Ascending aorta (tissue), 2 donors: ENCODE data around the gene AP3B1. TPM values are rescaled to one million over a fixed set of nuclear protein-coding genes. Genes with fewer than 3 reads are reported as not detected.

Experiments
- DNase-seq, 2 donors: peaks; one replicate each; pipeline ENCODE4 v3.0.0-alpha.2; 2019; ENCODE audit warnings: low spot score in 2 of 2
- H3K27ac ChIP-seq, 2 donors: fragments of 200-600 bp; sonication (generic); one replicate each; pipeline ENCODE4 v1.5.1; 2016 to 2017; ENCODE audit warnings: mild to moderate bottlenecking in 1 of 2
- H3K27me3 ChIP-seq: fragments of 200-600 bp; sonication (generic); one replicate; pipeline ENCODE4 v1.5.1; 2017
- H3K36me3 ChIP-seq, 2 donors: fragments of 200-600 bp; sonication (generic); one replicate each; pipeline ENCODE4 v1.5.1; 2016
- H3K4me1 ChIP-seq, 2 donors: fragments of 200-600 bp; sonication (generic); one replicate each; pipeline ENCODE4 v1.5.1; 2016 to 2017; ENCODE audit warnings: mild to moderate bottlenecking in 1 of 2
- H3K4me3 ChIP-seq, 2 donors: fragments of 200-600 bp; sonication (generic); one replicate each; pipeline ENCODE4 v1.5.1; 2016 to 2017; ENCODE audit warnings: mild to moderate bottlenecking in 1 of 2
- H3K9me3 ChIP-seq, 2 donors: fragments of 200-600 bp; sonication (generic); one replicate each; pipeline ENCODE4 v1.5.1; 2016
- CTCF ChIP-seq, 3 experiments: fragments of 200-600 bp in 2 of 3; fragments of 450-650 bp in 1 of 3; sonication (generic) in 2 of 3; IDR thresholded peaks; one replicate each; pipeline ENCODE4 v1.5.1; 2016 to 2019; ENCODE audit warnings: antibody characterized with exemption in 3 of 3, mild to moderate bottlenecking in 1 of 3, moderate library complexity in 1 of 3
- intact Hi-C: fragments of 100-400 bp; cut with DNase I; formaldehyde crosslinking; loops from one replicate; pipeline ENCODE4 v1.15.1; 2023
- total RNA-seq: library from RNA; depleted of rRNA; stranded (reverse); fragments of >200 nt; gene quantifications from one replicate; pipeline ENCODE4 v1.1.0, GENCODE V29; 2016

AP3B1 gene
- total RNA-seq, 1 donor from 2014 or later = 37.3 TPM

GRCh38 chr5:78224358-78224757, 70.1 kb downstream of the AP3B1 start:
- no peak for DNase-seq
- no peaks in the 10 kb centered on the region for H3K27me3 ChIP-seq
- H3K4me1 ChIP-seq = no peaks in the 10 kb centered on the region
- H3K36me3 ChIP-seq = peaks cover 9 to 35% of the 10 kb centered on the region in 2 donors
- TF ChIP-seq CTCF (IDR thresholded peaks at IDR 0.05) = no peak
- peaks cover 0 to 13% of the 10 kb centered on the region in 2 donors for H3K9me3 ChIP-seq
- no peak overlapping the region for H3K27ac ChIP-seq
- intact Hi-C loops = no loop called here
- H3K4me3 ChIP-seq = no peak overlapping the region

GRCh38 chr5:78221964-78222451, 72.5 kb downstream of the AP3B1 start:
- TF ChIP-seq CTCF (IDR thresholded peaks at IDR 0.05) = no peak
- intact Hi-C loops = no loop called here

GRCh38 chr5:78221467-78221866, 73.0 kb downstream of the AP3B1 start:
- intact Hi-C loops = no loop called here
- Histone ChIP-seq H3K9me3 (peaks cover 0 to 13% of the 10 kb centered on the region in 2 donors), H3K4me1 (no peaks in the 10 kb centered on the region), H3K27ac (no peak overlapping the region), H3K36me3 (peaks cover 9 to 35% of the 10 kb centered on the region in 2 donors), H3K27me3 (no peaks in the 10 kb centered on the region), H3K4me3 (no peak overlapping the region)
- DNase-seq = no peak
- no peak for TF ChIP-seq CTCF (IDR thresholded peaks at IDR 0.05)

More at GRCh38 chr5:78221964-78222451, 72.5 kb downstream of the AP3B1 start:
- H3K27me3 ChIP-seq = no peaks in the 10 kb centered on the region
- H3K4me1 ChIP-seq = no peaks in the 10 kb centered on the region
- H3K9me3 ChIP-seq = peaks cover 0 to 13% of the 10 kb centered on the region in 2 donors
- no peak overlapping the region for H3K4me3 ChIP-seq
- no peak for DNase-seq
- peaks cover 9 to 35% of the 10 kb centered on the region in 2 donors for H3K36me3 ChIP-seq
- H3K27ac ChIP-seq = no peak overlapping the region

- H3K4me1 ChIP-seq = no peaks in the 10 kb centered on the region
- intact Hi-C loops = no loop called here
- peaks cover 0 to 2% of the 10 kb centered on the region in 2 donors for H3K9me3 ChIP-seq
- no peak for DNase-seq
- H3K36me3 ChIP-seq = peaks cover 10 to 19% of the 10 kb centered on the region in 2 donors
- no peak for TF ChIP-seq CTCF (IDR thresholded peaks at IDR 0.05)
- H3K27ac ChIP-seq = no peak overlapping the region
- no peak overlapping the region for H3K4me3 ChIP-seq
- no peaks in the 10 kb centered on the region for H3K27me3 ChIP-seq
These were observed 78.5 kb downstream of the AP3B1 start for GRCh38 chr5:78215972-78216371.

- peaks cover 10 to 15% of the 10 kb centered on the region in 2 donors for H3K36me3 ChIP-seq
- no peak for TF ChIP-seq CTCF (IDR thresholded peaks at IDR 0.05)
- H3K27me3 ChIP-seq = no peaks in the 10 kb centered on the region
- H3K4me1 ChIP-seq = no peaks in the 10 kb centered on the region
- no peaks in the 10 kb centered on the region for H3K9me3 ChIP-seq
- no peak overlapping the region for H3K4me3 ChIP-seq
- intact Hi-C loops = no loop called here
- DNase-seq = no peak
- no peak overlapping the region for H3K27ac ChIP-seq
These were observed 78.9 kb downstream of the AP3B1 start for GRCh38 chr5:78215565-78215964.

GRCh38 chr5:78213799-78214198, 80.7 kb downstream of the AP3B1 start:
- Histone ChIP-seq H3K4me1 (no peaks in the 10 kb centered on the region), H3K9me3 (no peaks in the 10 kb centered on the region), H3K27ac (no peak overlapping the region), H3K4me3 (no peak overlapping the region), H3K27me3 (no peaks in the 10 kb centered on the region), H3K36me3 (peaks cover 10 to 12% of the 10 kb centered on the region in 2 donors)
- no peak for DNase-seq
- intact Hi-C loops = no loop called here
- no peak for TF ChIP-seq CTCF (IDR thresholded peaks at IDR 0.05)
